Measurements from ENCODE around the gene DDX25. TPM values are rescaled to one million over a fixed set of nuclear protein-coding genes. Genes with fewer than 3 reads are reported as not detected.
A peak's percentile ranks its signal among the peaks of the same experiment; 100 is the strongest.

DDX25 gene
- total and polyA plus RNA-seq, 4 donors, result 0.14 to 0.37 (median 0.17) TPM

DNA sequence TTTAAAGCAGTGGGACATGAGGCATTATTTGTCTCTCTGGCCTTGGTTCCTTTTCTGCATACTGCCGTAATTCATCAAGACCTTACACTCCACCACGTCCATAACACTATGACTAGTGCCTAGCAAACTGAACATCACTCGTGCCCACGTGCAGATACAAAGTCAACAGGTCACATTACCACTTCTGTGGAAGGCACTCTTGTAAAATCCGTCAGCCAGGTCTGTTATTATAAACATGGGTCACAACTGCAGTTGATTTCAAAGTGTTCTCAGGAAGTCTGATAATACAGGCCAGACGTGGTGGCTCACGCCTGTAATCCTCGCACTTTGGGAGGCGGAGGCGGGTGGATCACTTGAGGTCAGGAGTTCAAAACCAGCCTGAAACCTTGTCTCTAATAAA lies 55.6 kb downstream of the DDX25 start:
- no peak for DNase-seq
- H3K9me3 ChIP-seq (ENCODE audit: control insufficient read depth in 4 of 4, insufficient read depth in 3 of 4, low read length in 3 of 4), result peaks cover 0 to 7% (median 2%) of the 10 kb centered on the region in 4 donors
- WGBS, 2 donors, result 83 to 88% methylated on average over 10 of the region's 10 CpGs
- no peak overlapping the region for H3K9ac ChIP-seq (ENCODE audit: insufficient read depth in 1 of 2, low read length in 2 of 2)
- no peak overlapping the region for H3K4me3 ChIP-seq
- H3K27me3 ChIP-seq (ENCODE audit: control insufficient read depth in 3 of 3, insufficient read depth in 3 of 3, low read length in 2 of 3), result no peaks in the 10 kb centered on the region
- ATAC-seq (ENCODE audit: insufficient read depth, low FRiP score), result no peak
- H3K36me3 ChIP-seq (ENCODE audit: control insufficient read depth in 4 of 4, insufficient read depth in 4 of 4, low read length in 4 of 4), result peaks cover 0 to 3% (median 0%) of the 10 kb centered on the region in 4 donors
- H3K4me1 ChIP-seq (ENCODE audit: control insufficient read depth in 5 of 5, insufficient read depth in 5 of 5, low read length in 5 of 5), result no peaks in the 10 kb centered on the region
- TF ChIP-seq, protein P1, sequence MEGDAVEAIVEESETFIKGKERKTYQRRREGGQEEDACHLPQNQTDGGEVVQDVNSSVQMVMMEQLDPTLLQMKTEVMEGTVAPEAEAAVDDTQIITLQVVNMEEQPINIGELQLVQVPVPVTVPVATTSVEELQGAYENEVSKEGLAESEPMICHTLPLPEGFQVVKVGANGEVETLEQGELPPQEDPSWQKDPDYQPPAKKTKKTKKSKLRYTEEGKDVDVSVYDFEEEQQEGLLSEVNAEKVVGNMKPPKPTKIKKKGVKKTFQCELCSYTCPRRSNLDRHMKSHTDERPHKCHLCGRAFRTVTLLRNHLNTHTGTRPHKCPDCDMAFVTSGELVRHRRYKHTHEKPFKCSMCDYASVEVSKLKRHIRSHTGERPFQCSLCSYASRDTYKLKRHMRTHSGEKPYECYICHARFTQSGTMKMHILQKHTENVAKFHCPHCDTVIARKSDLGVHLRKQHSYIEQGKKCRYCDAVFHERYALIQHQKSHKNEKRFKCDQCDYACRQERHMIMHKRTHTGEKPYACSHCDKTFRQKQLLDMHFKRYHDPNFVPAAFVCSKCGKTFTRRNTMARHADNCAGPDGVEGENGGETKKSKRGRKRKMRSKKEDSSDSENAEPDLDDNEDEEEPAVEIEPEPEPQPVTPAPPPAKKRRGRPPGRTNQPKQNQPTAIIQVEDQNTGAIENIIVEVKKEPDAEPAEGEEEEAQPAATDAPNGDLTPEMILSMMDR (IDR thresholded peaks at IDR 0.05; ENCODE audit: control extremely low read depth, extremely low read depth), result no peak
- H3K27ac ChIP-seq (ENCODE audit: low read depth in 1 of 2, low read length in 1 of 2), result no peak overlapping the region

- ATAC-seq (ENCODE audit: insufficient read depth, low FRiP score), result no peak
- 84 to 89% methylated on average over 6 of the region's 6 CpGs for WGBS, 2 donors
Measured at GRCh38 chr11:125960771-125961170, 56.5 kb downstream of the DDX25 start.

DNA sequence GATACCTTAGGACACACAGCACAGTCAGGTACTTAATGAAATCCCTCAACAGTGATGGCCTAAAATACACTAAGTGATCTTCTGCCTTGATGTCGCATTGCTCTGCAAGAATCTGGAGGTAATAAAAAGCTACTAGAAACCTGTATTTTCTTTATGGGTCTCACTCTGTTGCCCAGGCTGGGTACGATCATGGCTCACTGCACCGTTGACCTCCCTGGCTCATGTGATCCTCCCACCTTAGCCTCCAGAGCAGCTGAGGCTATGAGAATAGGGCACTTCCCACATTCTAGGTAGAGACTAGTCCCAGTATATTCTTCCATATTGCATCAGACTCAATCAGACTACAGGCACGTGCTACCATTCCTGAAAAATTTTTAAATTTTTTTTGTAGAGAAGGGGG lies 63.2 kb downstream of the DDX25 start:
- 92 to 94% methylated on average over 4 of the region's 4 CpGs for WGBS, 2 donors
- peaks cover 0 to 2% (median 1%) of the 10 kb centered on the region in 4 donors for H3K9me3 ChIP-seq (ENCODE audit: control insufficient read depth in 4 of 4, insufficient read depth in 3 of 4, low read length in 3 of 4)
- DNase-seq, result no peak
- H3K27ac ChIP-seq (ENCODE audit: low read depth in 1 of 2, low read length in 1 of 2), result no peak overlapping the region
- ATAC-seq (ENCODE audit: insufficient read depth, low FRiP score), result no peak
- TF ChIP-seq, protein P1 (IDR thresholded peaks at IDR 0.05; ENCODE audit: control extremely low read depth, extremely low read depth), result no peak
- no peaks in the 10 kb centered on the region for H3K36me3 ChIP-seq (ENCODE audit: control insufficient read depth in 4 of 4, insufficient read depth in 4 of 4, low read length in 4 of 4)
- peaks cover 0 to 19% (median 5%) of the 10 kb centered on the region in 5 donors for H3K4me1 ChIP-seq (ENCODE audit: control insufficient read depth in 5 of 5, insufficient read depth in 5 of 5, low read length in 5 of 5)
- H3K9ac ChIP-seq (ENCODE audit: insufficient read depth in 1 of 2, low read length in 2 of 2), result no peak overlapping the region
- no peak overlapping the region for H3K4me3 ChIP-seq
- H3K27me3 ChIP-seq (ENCODE audit: control insufficient read depth in 3 of 3, insufficient read depth in 3 of 3, low read length in 2 of 3), result no peaks in the 10 kb centered on the region

More at GRCh38 chr11:125960771-125961170, 56.5 kb downstream of the DDX25 start:
- TF ChIP-seq, protein P1 (IDR thresholded peaks at IDR 0.05; ENCODE audit: control extremely low read depth, extremely low read depth), result no peak
- no peak overlapping the region for H3K9ac ChIP-seq (ENCODE audit: insufficient read depth in 1 of 2, low read length in 2 of 2)
- H3K36me3 ChIP-seq (ENCODE audit: control insufficient read depth in 4 of 4, insufficient read depth in 4 of 4, low read length in 4 of 4), result peaks cover 0 to 3% (median 0%) of the 10 kb centered on the region in 4 donors
- H3K27me3 ChIP-seq (ENCODE audit: control insufficient read depth in 3 of 3, insufficient read depth in 3 of 3, low read length in 2 of 3), result no peaks in the 10 kb centered on the region
- H3K9me3 ChIP-seq (ENCODE audit: control insufficient read depth in 4 of 4, insufficient read depth in 3 of 4, low read length in 3 of 4), result peaks cover 0 to 7% (median 2%) of the 10 kb centered on the region in 4 donors
- no peak overlapping the region for H3K4me3 ChIP-seq
- H3K4me1 ChIP-seq (ENCODE audit: control insufficient read depth in 5 of 5, insufficient read depth in 5 of 5, low read length in 5 of 5), result no peaks in the 10 kb centered on the region
- DNase-seq, result no peak
- no peak overlapping the region for H3K27ac ChIP-seq (ENCODE audit: low read depth in 1 of 2, low read length in 1 of 2)

GRCh38 chr11:125968354-125968753 lies 64.0 kb downstream of the DDX25 start:
- no peaks in the 10 kb centered on the region for H3K27me3 ChIP-seq (ENCODE audit: control insufficient read depth in 3 of 3, insufficient read depth in 3 of 3, low read length in 2 of 3)
- no peak overlapping the region for H3K4me3 ChIP-seq
- WGBS, 2 donors, result 6 to 20% methylated on average over 7 of the region's 7 CpGs
- H3K36me3 ChIP-seq (ENCODE audit: control insufficient read depth in 4 of 4, insufficient read depth in 4 of 4, low read length in 4 of 4), result no peaks in the 10 kb centered on the region
- DNase-seq (peak; percentile 79 to 92 (median 92)), ATAC-seq (ENCODE audit: insufficient read depth, low FRiP score) (peak; percentile 54)
- H3K27ac ChIP-seq (ENCODE audit: low read depth in 1 of 2, low read length in 1 of 2), result no peak overlapping the region
- no peaks in the 10 kb centered on the region for H3K9me3 ChIP-seq (ENCODE audit: control insufficient read depth in 4 of 4, insufficient read depth in 3 of 4, low read length in 3 of 4)
- H3K4me1 ChIP-seq (ENCODE audit: control insufficient read depth in 5 of 5, insufficient read depth in 5 of 5, low read length in 5 of 5), result peaks cover 0 to 19% (median 5%) of the 10 kb centered on the region in 5 donors
- no peak overlapping the region for H3K9ac ChIP-seq (ENCODE audit: insufficient read depth in 1 of 2, low read length in 2 of 2)
- TF ChIP-seq, protein P1 (IDR thresholded peaks at IDR 0.05; ENCODE audit: control extremely low read depth, extremely low read depth), result no peak
